GM19328 (cell line): Measurements from ENCODE around the gene TMBIM1.
"Not testable (repeated sequence)": the region's sequence is repeated elsewhere in the genome, so short reads cannot be mapped to it uniquely, and the experiment has no call there.

Experiments
- ATAC-seq: cut with Tn5 transposase; IDR thresholded peaks from one replicate; pipeline ENCODE4 v1.9.1; 2021; ENCODE audit warnings: mild to moderate bottlenecking, moderate library complexity; ENCODE audit not compliant: unreplicated experiment

Gene TMBIM1

GRCh38 chr2:218319813-218320365, 27.6 kb upstream of the TMBIM1 start:
- ATAC-seq: no peak

DNA sequence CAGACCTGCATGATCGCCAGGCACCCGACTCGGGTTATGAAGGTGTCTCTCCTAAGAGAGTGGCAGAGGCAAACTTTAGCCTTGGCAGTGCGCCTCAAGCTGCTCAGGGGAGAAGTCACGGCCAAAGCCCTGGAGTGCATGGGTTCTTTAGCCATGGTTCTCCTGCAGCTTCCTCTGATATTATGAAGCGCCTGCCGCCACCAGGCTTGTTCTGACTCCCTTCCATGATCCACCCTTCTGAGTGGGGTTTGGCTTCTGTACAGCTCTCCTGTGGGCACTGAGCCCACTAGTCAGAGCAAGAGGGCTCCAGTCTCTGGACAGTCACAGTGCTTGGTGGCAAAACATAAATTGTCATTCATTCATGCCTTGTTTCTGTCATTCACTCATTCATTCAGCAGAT, 25.9 kb upstream of the TMBIM1 start:
- ATAC-seq: no peak

DNA sequence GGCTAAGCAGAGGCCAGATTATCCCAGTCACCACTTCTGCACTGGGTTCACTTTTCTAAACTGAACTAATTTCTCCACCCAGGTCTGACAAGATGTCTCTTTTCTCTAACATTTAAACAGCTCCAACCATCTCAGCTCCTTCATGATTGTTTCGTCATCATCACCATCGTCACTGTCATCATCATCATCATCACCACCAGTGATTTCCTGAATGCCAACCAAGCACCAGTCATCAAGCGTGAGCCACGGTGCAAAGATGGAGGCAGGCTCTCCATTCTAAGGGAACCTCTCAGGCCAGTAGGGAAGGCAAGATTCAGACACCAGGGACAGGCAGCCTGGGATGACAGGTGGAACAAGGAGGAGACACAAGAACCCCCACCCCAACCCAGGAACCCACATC, 25.5 kb upstream of the TMBIM1 start:
- no peak for ATAC-seq

DNA sequence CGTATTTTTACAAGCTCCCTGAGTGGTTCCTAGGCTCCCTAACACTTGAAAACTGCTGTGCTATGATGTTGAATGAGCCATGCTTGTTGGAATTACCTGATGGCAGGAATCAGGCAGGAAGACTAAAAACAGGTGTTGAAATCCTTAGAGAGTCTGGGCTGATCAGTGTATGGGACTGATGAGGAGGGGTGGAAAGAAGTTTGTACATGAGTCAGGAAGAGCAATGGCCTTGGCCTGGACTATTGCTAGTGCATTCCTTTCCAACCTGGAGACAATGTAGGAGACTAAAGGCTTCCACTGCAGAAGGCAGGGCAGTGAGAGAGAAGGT, 25.0 kb upstream of the TMBIM1 start:
- no peak for ATAC-seq

GRCh38 chr2:218315397-218315796, 23.1 kb upstream of the TMBIM1 start:
- no peak for ATAC-seq

GRCh38 chr2:218314764-218315163, 22.5 kb upstream of the TMBIM1 start:
- not testable (repeated sequence) for ATAC-seq

GRCh38 chr2:218313356-218313755, 21.1 kb upstream of the TMBIM1 start:
- ATAC-seq: no peak

DNA sequence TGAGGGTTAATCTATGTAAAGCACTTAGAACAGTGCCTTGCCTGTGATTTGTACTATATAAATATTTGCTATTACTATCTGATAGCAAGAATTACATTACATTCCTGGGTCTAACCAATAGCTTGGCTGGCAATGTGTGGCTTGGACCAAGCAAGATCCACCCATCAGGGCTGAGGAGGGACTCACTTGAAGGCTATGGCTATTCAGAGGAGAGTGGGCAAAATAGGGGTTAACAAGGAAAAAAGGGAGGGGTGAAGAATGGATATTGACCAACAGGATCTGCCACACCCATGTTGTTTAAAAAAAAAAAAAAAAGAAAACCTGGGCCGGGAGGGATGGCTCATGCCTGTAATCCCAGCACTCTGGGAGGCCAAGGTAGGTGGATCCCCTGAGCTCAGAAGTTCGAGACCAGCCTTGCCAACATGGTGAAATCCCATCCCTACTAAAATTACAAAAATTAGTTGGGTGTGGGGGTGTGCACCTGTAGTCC, 20.0 kb upstream of the TMBIM1 start:
- ATAC-seq: no peak

GRCh38 chr2:218311541-218312266, 19.4 kb upstream of the TMBIM1 start:
- not testable (repeated sequence) for ATAC-seq

DNA sequence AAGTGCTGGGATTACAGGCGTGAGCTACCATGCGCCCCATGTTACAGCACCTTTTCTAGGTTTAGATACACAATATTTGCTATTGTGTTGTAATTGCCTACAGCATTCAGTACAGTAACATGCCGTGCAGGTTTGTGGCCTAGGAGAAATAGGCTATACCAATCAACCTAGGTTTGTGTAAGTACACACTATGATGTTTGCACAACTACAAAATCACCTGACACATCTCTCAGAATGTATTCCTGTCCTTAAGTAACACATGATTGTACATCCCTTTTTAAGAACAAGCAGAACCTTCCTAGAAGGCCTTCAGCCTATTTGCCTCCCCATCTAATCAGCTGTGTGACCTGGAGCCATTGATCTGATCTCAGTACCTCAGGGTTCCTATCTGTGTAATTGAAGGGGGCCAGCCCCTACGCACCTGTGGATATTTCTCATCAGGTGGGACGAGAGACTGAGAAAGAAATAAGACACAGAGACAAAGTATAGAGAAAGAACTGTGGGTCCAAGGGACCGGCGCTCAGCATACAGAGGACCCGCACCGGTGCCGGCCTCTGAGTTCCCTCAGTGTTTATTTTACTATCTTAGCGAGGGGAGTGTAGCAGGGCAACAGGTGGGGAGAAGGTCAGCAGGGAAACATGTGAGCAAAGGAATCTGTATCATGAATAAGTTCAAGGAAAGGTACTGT, 18.7 kb upstream of the TMBIM1 start:
- no peak for ATAC-seq

GRCh38 chr2:218307415-218308090, 15.2 kb upstream of the TMBIM1 start:
- ATAC-seq: no peak

DNA sequence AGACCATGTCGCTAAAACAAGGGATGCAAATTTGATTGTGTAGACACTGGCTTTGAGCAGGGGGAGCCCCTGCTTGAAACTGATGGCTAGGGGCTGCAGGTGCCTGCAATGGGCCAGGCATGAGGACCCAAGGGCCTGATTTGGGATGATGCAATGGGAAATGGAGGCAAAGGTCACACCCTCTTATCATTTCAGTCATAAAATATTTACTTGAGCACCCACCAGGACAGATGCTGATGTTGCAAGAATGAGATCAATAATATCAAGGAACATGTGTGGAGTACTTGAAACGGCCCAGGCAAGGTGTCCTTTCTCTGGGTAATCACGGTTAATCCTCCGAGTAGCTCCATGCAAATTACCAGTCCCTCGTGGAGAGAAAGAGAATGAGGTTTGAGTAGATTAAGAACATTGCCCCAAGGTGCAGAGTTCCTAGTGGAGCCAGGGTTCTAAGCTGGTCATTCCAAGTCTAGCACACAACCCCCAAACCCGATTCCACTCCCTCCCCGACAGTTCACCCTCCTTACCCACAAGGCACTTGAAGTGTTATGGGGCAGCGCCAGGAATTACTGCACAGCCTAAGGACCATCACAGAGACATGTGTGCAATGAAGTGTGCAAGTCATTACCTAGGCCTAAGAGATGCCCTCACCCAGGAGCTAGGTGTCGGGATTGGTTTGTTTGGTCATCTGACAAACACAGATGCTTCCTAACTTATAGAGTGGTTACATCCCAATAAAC, 14.0 kb upstream of the TMBIM1 start:
- no peak for ATAC-seq

GRCh38 chr2:218305383-218305782, 13.1 kb upstream of the TMBIM1 start:
- no peak for ATAC-seq

- no peak for ATAC-seq
Measured at GRCh38 chr2:218301176-218301819, 9.0 kb upstream of the TMBIM1 start.

DNA sequence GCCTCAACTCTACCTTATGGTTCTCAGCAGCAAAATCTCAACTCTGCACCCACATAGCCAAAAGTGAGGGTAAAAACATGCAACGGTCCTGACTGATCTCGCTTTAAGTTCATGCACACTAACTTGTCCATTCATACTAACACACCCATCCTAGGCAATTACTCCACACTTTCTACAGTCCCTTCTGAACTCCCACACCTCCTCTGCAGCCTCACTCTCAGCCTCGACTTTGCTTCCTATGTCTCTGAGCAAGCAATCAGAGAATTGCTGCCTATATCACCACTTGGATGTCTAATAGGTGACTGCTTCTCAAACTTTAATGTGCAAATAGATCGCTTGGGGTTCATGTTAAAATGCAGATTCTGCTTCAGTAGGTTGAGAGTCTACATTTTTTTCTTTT, 7.8 kb upstream of the TMBIM1 start:
- no peak for ATAC-seq

- no peak for ATAC-seq
Measured at GRCh38 chr2:218298314-218298875, 6.1 kb upstream of the TMBIM1 start.

DNA sequence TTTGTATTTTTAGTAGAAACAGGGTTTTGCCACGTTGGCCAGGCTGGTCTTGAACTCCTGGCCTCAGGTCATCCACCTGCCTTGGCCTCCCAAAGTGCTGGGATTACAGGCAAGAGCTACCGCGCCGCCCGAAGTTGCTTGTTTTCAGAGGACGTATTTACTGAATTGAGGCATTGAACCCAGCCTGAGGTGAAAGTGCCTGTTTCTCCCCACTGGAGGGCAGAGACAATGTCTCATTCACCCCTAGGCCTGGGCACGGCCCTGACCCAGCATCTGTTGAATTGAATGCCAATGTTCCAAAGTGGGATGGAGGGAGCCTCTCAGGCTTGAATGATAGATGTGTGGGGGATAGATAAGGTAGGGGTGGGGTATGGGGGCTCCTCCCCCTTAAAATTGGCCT, 4.5 kb upstream of the TMBIM1 start:
- ATAC-seq: no peak

GRCh38 chr2:218296200-218296599, 3.9 kb upstream of the TMBIM1 start:
- ATAC-seq: no peak

DNA sequence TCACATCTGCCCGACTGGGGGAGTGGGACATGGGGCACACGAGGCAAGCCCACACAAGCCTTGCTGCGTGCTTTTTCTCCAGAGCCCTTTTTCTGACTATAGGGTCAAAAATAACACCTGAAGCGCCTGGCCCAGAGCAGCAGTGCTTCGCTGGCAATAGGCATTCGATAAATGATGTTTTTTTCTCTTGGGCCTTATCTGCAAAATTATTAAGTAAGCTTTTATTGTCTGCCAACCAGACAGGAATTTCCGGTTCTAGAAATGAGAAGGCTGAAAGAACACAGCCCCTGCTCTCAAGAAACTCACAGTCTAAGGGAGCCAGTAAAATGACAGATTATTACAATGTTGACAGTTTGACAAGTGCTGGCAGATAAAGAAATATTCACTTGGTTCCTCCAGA, 2.7 kb upstream of the TMBIM1 start:
- ATAC-seq: no peak

DNA sequence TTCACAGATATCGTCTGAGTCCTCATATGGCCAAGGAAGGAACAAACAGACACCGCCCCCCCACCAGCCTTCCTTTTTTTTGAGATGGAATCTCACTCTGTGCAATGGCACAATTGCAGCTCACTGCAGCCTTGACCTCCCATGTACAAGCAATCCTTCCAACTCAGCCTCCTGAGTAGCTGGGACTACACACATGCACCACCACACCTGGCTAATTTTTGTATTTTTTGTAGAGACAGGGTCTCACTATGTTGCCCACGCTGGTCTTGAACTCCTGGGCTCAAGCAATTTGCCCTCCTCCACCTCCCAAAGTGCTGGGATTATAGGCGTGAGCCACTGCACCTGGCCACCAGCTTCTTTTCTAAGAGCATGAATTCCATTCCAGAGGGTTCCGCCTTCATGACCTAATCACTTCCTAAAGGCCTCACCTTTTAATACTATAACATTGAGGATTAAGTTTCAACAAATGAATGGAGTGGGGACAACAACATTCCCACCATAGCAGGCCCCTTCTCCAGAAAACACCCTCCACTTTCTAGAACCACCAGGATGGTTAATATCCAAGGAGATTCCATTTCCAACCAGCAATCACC, 2.2 kb upstream of the TMBIM1 start:
- no peak for ATAC-seq
